GM19395 (cell line): Measurements from ENCODE around the gene GET4.
"Not testable (repeated sequence)": the region's sequence is repeated elsewhere in the genome, so short reads cannot be mapped to it uniquely, and the experiment has no call there.

Experiments used
- ATAC-seq: cut with Tn5 transposase; IDR thresholded peaks from one replicate; pipeline ENCODE4 v1.9.1; 2021; ENCODE audit warnings: mild to moderate bottlenecking, moderate library complexity; ENCODE audit not compliant: unreplicated experiment

GET4 gene

GRCh38 chr7:868189-868486 is 8.2 kb upstream of the GET4 start:
- no peak for ATAC-seq

- ATAC-seq: no peak
Measured at GRCh38 chr7:869348-869747, 7.0 kb upstream of the GET4 start.

GRCh38 chr7:871900-872537 is 4.3 kb upstream of the GET4 start:
- no peak for ATAC-seq

GRCh38 chr7:872685-873084 is 3.7 kb upstream of the GET4 start:
- not testable (repeated sequence) for ATAC-seq

- peak; percentile 40 for ATAC-seq
Measured at GRCh38 chr7:873367-874002, 2.9 kb upstream of the GET4 start.

- no peak for ATAC-seq
Measured at GRCh38 chr7:874031-874749, 2.2 kb upstream of the GET4 start.

- ATAC-seq: no peak
Measured at GRCh38 chr7:875051-875450, 1.3 kb upstream of the GET4 start.

GRCh38 chr7:875476-876076 is 778 bp upstream of the GET4 start:
- no peak for ATAC-seq

GRCh38 chr7:876972-877311 is 588 bp downstream of the GET4 start:
- ATAC-seq: peak; percentile 26

- ATAC-seq: no peak
Measured at GRCh38 chr7:877312-878232, 1.2 kb downstream of the GET4 start.

- no peak for ATAC-seq
Measured at GRCh38 chr7:879093-879492, 2.7 kb downstream of the GET4 start.

GRCh38 chr7:879706-880105 is 3.4 kb downstream of the GET4 start:
- no peak for ATAC-seq

- ATAC-seq: no peak
Measured at GRCh38 chr7:880450-880849, 4.1 kb downstream of the GET4 start.

GRCh38 chr7:881441-882234 is 5.3 kb downstream of the GET4 start:
- ATAC-seq: no peak

- no peak for ATAC-seq
Measured at GRCh38 chr7:882336-883035, 6.1 kb downstream of the GET4 start.

GRCh38 chr7:883055-884021 is 7.0 kb downstream of the GET4 start:
- ATAC-seq: no peak

- ATAC-seq: no peak
Measured at GRCh38 chr7:884191-885003, 8.0 kb downstream of the GET4 start.
